ENCODE measurements around the gene PHYKPL. TPM values are rescaled to one million over a fixed set of nuclear protein-coding genes. Genes with fewer than 3 reads are reported as not detected.

The PHYKPL gene
- total and polyA plus RNA-seq, 2 of the 8 experiments (the other 6 are each of a cell fraction or from before 2014, with no cell fraction given): 25.1 to 32.1 TPM

GRCh38 chr5:178223196-178223773 is 9.3 kb downstream of the PHYKPL start:
- H2BK5ac ChIP-seq (ENCODE audit: low read depth, low read length): peak overlapping the region; percentile 66; the same call in 1 of the 2 replicates
- H3K23ac ChIP-seq (ENCODE audit: insufficient read length): no peak overlapping the region
- 0 out of 2 replicates have a peak overlapping the region, but pooled peaks have one; percentile 13 for H2BK20ac ChIP-seq (ENCODE audit: low read length)
- no peaks in the 10 kb centered on the region for H3K23me2 ChIP-seq (ENCODE audit: low read depth, low read length)
- CTCF ChIA-PET (ENCODE audit: partially characterized antibody): interaction anchor here (1.0 to 1.8 kb wide), 3 partner anchors 9 to 733 kb away, joined by 3 to 7 read pairs (median 3); partner anchors contain the start of gene PHYKPL
- no peak overlapping the region for H2BK12ac ChIP-seq (ENCODE audit: low read depth, low read length)
- H3K14ac ChIP-seq (ENCODE audit: insufficient read length): no peak overlapping the region
- H2BK120ac ChIP-seq (replicated peaks; ENCODE audit: low read depth, low read length): no peak overlapping the region
- peak overlapping the region in 1 of 2 experiments; percentile 12; a peak in 2 of 4 replicates for H3K4me2 ChIP-seq (ENCODE audit: insufficient read depth in 1 of 2, low read depth in 2 of 2, low read length in 2 of 2)
- POLR2A ChIA-PET (ENCODE audit: partially characterized antibody): interaction anchor here (0.6 to 21.6 kb wide), 4 partner anchors 10 to 137 kb away, joined by 4 to 507 read pairs (median 14); partner anchors contain the start of genes HNRNPAB and PHYKPL
- H3K4me3 ChIP-seq (ENCODE audit: extremely low read depth in 1 of 4, insufficient read depth in 2 of 4, low read depth in 3 of 4, low read length in 4 of 4): no peak overlapping the region
- H3K79me2 ChIP-seq (ENCODE audit: control insufficient read depth in 1 of 2, insufficient read depth in 2 of 2, low read length in 2 of 2): no peaks in the 10 kb centered on the region
- H4K8ac ChIP-seq (ENCODE audit: extremely low read depth, insufficient read depth, low read length): peak overlapping the region; percentile 15; the same call in 1 of the 2 replicates
- peaks cover 2 to 32% (median 10%) of the 10 kb centered on the region in 4 experiments; a peak in 7 of 8 replicates for H3K36me3 ChIP-seq (ENCODE audit: control insufficient read depth in 2 of 4, insufficient read depth in 4 of 4, low read length in 3 of 4)
- FAIRE-seq (no peak), DNase-seq (ENCODE audit: low read depth in 1 of 2, low spot score in 2 of 2) (no peak)
- H3K18ac ChIP-seq (ENCODE audit: extremely low read depth, low read length): 0 out of 2 replicates have a peak overlapping the region, but pooled peaks have one; percentile 51
- H3K9ac ChIP-seq (replicated peaks in 1 of 4; ENCODE audit: extremely low read depth in 1 of 4, low read depth in 3 of 4, low read length in 3 of 4): no peak overlapping the region
- H3K56ac ChIP-seq (replicated peaks; ENCODE audit: insufficient read length, low read depth, low read length): no peak overlapping the region
- no peak overlapping the region for H3K4ac ChIP-seq (replicated peaks; ENCODE audit: insufficient read length, low read depth, low read length)
- H2AFZ ChIP-seq (ENCODE audit: low read length): no peak overlapping the region
- no peaks in the 10 kb centered on the region; the same call in 1 of the 2 replicates for H3K79me1 ChIP-seq (ENCODE audit: low read depth, low read length)
- 89% methylated on average over 5 of the region's 5 CpGs; no CpG with 5 or more reads in 1 of the 2 experiments for WGBS, 2 experiments (ENCODE audit: extremely low coverage in 1 of 2, insufficient coverage in 1 of 2, insufficient read length in 1 of 2, insufficient replicate concordance in 2 of 2, low coverage in 1 of 2, low lambda C conversion rate in 2 of 2, missing lambda C conversion rate in 1 of 2)
- no peak overlapping the region for H4K91ac ChIP-seq (replicated peaks; ENCODE audit: insufficient read length, low read length)
- H3K27me3 ChIP-seq (replicated peaks in 1 of 4; ENCODE audit: control insufficient read depth in 3 of 4, extremely low read depth in 1 of 4, insufficient read depth in 3 of 4, low read length in 3 of 4): no peaks in the 10 kb centered on the region
- no peak overlapping the region for H4K5ac ChIP-seq (ENCODE audit: insufficient read length, low read depth, low read length)
- H3K9me3 ChIP-seq (ENCODE audit: insufficient read depth in 2 of 2, low read depth in 1 of 2, low read length in 1 of 2): no peaks in the 10 kb centered on the region
- H3K4me1 ChIP-seq (replicated peaks in 1 of 4; ENCODE audit: control insufficient read depth in 3 of 4, insufficient read depth in 4 of 4, low read length in 3 of 4): peaks cover 0 to 15% (median 9%) of the 10 kb centered on the region in 4 experiments; a peak in 6 of 7 replicates
- H4K20me1 ChIP-seq (replicated peaks in 1 of 2; ENCODE audit: control insufficient read depth in 1 of 2, insufficient read depth in 2 of 2, low read length in 2 of 2): peaks cover 0 to 19% of the 10 kb centered on the region in 2 experiments
- no peak overlapping the region for H2AK5ac ChIP-seq (ENCODE audit: low read depth, low read length)
- TF ChIP-seq SP4 (IDR thresholded peaks at IDR 0.05; ENCODE audit: low read length): no peak
- TF ChIP-seq CREB1 (IDR thresholded peaks at IDR 0.05): 0 out of 2 replicates have a peak, but pooled peaks have one; percentile 1
- TF ChIP-seq GABPA (IDR thresholded peaks at IDR 0.05; ENCODE audit: borderline replicate concordance, insufficient read depth, low read length): no peak
- TF ChIP-seq CTCF (IDR thresholded peaks at IDR 0.05; ENCODE audit: control extremely low read depth in 1 of 3, insufficient read depth in 1 of 3, low read depth in 1 of 3, low read length in 3 of 3): peak in 1 of 3 experiments; percentile 19; a peak in 1 of 4 replicates
- TF ChIP-seq POU5F1 (IDR thresholded peaks at IDR 0.05; ENCODE audit: low read depth, low read length): no peak
- no peak overlapping the region for H3K27ac ChIP-seq (ENCODE audit: low read depth, low read length)
- no peak overlapping the region for H2BK15ac ChIP-seq (ENCODE audit: low read length)
